Caco-2 (cell line): ENCODE data around the gene RNU2-63P. TPM values are rescaled to one million over a fixed set of nuclear protein-coding genes. Genes with fewer than 3 reads are reported as not detected.

Source experiments
- BruUV-seq: library from RNA; stranded (reverse); fragments of 400-500 nt; replicated peaks from 2 replicates; lab custom pipeline; 2021; lab: Mats Ljungman, UMichigan
- CTCF ChIA-PET: fragments of 300-600 bp; sonication (Branson Sonifier 250); formaldehyde crosslinking; loops from one replicate; lab custom pipeline; 2022; ENCODE audit warnings: antibody characterized with exemption; lab: Charles Lee
- POLR2A ChIA-PET: fragments of 300-600 bp; sonication (Branson Sonifier 250); formaldehyde crosslinking; loops from one replicate; lab custom pipeline; 2022; ENCODE audit warnings: antibody characterized with exemption; lab: Charles Lee
- DNase-seq, 2 experiments: peaks; one replicate each; pipeline versions ENCODE4 v3.0.0 to v3.0.0-alpha.2; 2020 to 2022
- H3K27me3 ChIP-seq: replicated peaks from 2 replicates; pipeline ENCODE4 v1.6.0; 2011; ENCODE audit warnings: low read length; ENCODE audit not compliant: control insufficient read depth, insufficient read depth
- H3K36me3 ChIP-seq: 2 replicates; pipeline ENCODE4 v1.5.1; 2011; ENCODE audit warnings: low read length; ENCODE audit not compliant: control insufficient read depth, insufficient read depth
- H3K4me1 ChIP-seq: fragments of 250-450 bp; sonication (Bioruptor Pico); 2 replicates; pipeline ENCODE4 v1.5.1; 2020; ENCODE audit warnings: mild to moderate bottlenecking
- H3K4me3 ChIP-seq: 2 replicates; pipeline ENCODE4 v1.5.1; 2011; ENCODE audit warnings: low read depth, mild to moderate bottlenecking, control low read depth, low read length
- H3K9me3 ChIP-seq: fragments of 250-450 bp; sonication (Bioruptor Pico); 2 replicates; pipeline ENCODE4 v1.5.1; 2020; ENCODE audit warnings: mild to moderate bottlenecking, moderate library complexity
- H3K27ac Mint-ChIP-seq: one replicate; pipeline ENCODE4 v1.8.0; 2022; ENCODE audit warnings: mixed read lengths; ENCODE audit not compliant: unreplicated experiment
- H3K27me3 Mint-ChIP-seq: one replicate; pipeline ENCODE4 v1.8.0; 2022; ENCODE audit warnings: mixed read lengths; ENCODE audit not compliant: insufficient read depth, unreplicated experiment
- H3K36me3 Mint-ChIP-seq: one replicate; pipeline ENCODE4 v1.8.0; 2022; ENCODE audit warnings: mild to moderate bottlenecking, mixed read lengths; ENCODE audit not compliant: insufficient read depth, unreplicated experiment
- H3K4me1 Mint-ChIP-seq: one replicate; pipeline ENCODE4 v1.8.0; 2022; ENCODE audit warnings: low read depth, mixed read lengths; ENCODE audit not compliant: unreplicated experiment
- H3K4me3 Mint-ChIP-seq: one replicate; pipeline ENCODE4 v1.8.0; 2022; ENCODE audit warnings: mild to moderate bottlenecking, moderate library complexity, mixed read lengths; ENCODE audit not compliant: unreplicated experiment
- H3K9me3 Mint-ChIP-seq: one replicate; pipeline ENCODE4 v1.8.0; 2022; ENCODE audit warnings: mixed read lengths; ENCODE audit not compliant: unreplicated experiment
- CTCF ChIP-seq, 2 experiments: fragments of 200-600 bp in 1 of 2; IDR thresholded peaks; 1 replicate in 1 of 2; 2 replicates in 1 of 2; pipeline versions ENCODE4 v1.5.1 to v1.8.0; 2011 to 2022; ENCODE audit warnings: antibody characterized with exemption in 1 of 2, control low read depth in 1 of 2, inconsistent platforms in 1 of 2, low read depth in 1 of 2, low read length in 1 of 2, mild to moderate bottlenecking in 1 of 2, moderate library complexity in 1 of 2; ENCODE audit not compliant: insufficient read depth in 1 of 2, severe bottlenecking in 1 of 2, unreplicated experiment in 1 of 2
- intact Hi-C: fragments of 100-400 bp; cut with micrococcal nuclease; formaldehyde crosslinking; loops from one replicate; pipeline ENCODE4 v1.10.0; 2022; ENCODE audit not compliant: unreplicated experiment
- total RNA-seq: library from RNA; stranded (reverse); gene quantifications from 2 replicates; pipeline ENCODE4 v1.2.3, GENCODE V29; 2022

The RNU2-63P gene
- total RNA-seq, 1 experiment from 2014 or later: 19.4 TPM

GRCh38 chr2:88038263-88039105 lies 22.1 kb upstream of the RNU2-63P start:
- no peak overlapping the region for H3K4me3 Mint-ChIP-seq
- no peaks in the 10 kb centered on the region for H3K27me3 Mint-ChIP-seq
- intact Hi-C loops: no loop called here
- H3K4me3 ChIP-seq: no peak overlapping the region
- DNase-seq: peak in 1 of 2 experiments; percentile 14
- TF ChIP-seq CTCF (IDR thresholded peaks at IDR 0.05; ENCODE audit: insufficient read depth in 1 of 2, low read depth in 1 of 2, low read length in 1 of 2, severe bottlenecking in 1 of 2, unreplicated experiment in 1 of 2): no peak
- no TSS peak for BruUV-seq
- H3K4me1 Mint-ChIP-seq: peaks cover 15% of the 10 kb centered on the region
- no peaks in the 10 kb centered on the region for H3K9me3 Mint-ChIP-seq
- no peaks in the 10 kb centered on the region for H3K27me3 ChIP-seq
- POLR2A ChIA-PET: interaction anchor here (1.3 kb wide), 1 partner anchor 16 kb away, joined by 4 read pairs; no protein-coding TSS in a partner anchor
- peaks cover 15% of the 10 kb centered on the region for H3K4me1 ChIP-seq
- H3K27ac Mint-ChIP-seq: peak overlapping the region; percentile 67
- H3K9me3 ChIP-seq: no peaks in the 10 kb centered on the region
- CTCF ChIA-PET: no interaction called here
- H3K36me3 ChIP-seq: no peaks in the 10 kb centered on the region
- no peaks in the 10 kb centered on the region for H3K36me3 Mint-ChIP-seq

- no TSS peak for BruUV-seq
- CTCF ChIA-PET: no interaction called here
- no peaks in the 10 kb centered on the region for H3K36me3 Mint-ChIP-seq
Measured at GRCh38 chr2:88036606-88037005, 20.3 kb upstream of the RNU2-63P start.

GRCh38 chr2:88036182-88036581 lies 19.8 kb upstream of the RNU2-63P start:
- H3K9me3 Mint-ChIP-seq: no peaks in the 10 kb centered on the region
- no TSS peak for BruUV-seq
- DNase-seq: no peak
- TF ChIP-seq CTCF (IDR thresholded peaks at IDR 0.05; ENCODE audit: insufficient read depth in 1 of 2, low read depth in 1 of 2, low read length in 1 of 2, severe bottlenecking in 1 of 2, unreplicated experiment in 1 of 2): no peak
- no peak overlapping the region for H3K4me3 Mint-ChIP-seq
- Histone ChIP-seq H3K4me3 (no peak overlapping the region), H3K4me1 (peaks cover 15% of the 10 kb centered on the region), H3K27me3 (no peaks in the 10 kb centered on the region), H3K9me3 (no peaks in the 10 kb centered on the region), H3K36me3 (no peaks in the 10 kb centered on the region)
- H3K36me3 Mint-ChIP-seq: no peaks in the 10 kb centered on the region
- ChIA-PET CTCF (interaction anchor here (0.6 kb wide), 2 partner anchors 34 to 148 kb away, joined by 3 to 4 read pairs; no protein-coding TSS in a partner anchor), POLR2A (no interaction called here)
- intact Hi-C loops: no loop called here
- H3K27me3 Mint-ChIP-seq: no peaks in the 10 kb centered on the region
- H3K27ac Mint-ChIP-seq: no peak overlapping the region
- H3K4me1 Mint-ChIP-seq: peaks cover 14% of the 10 kb centered on the region

More at GRCh38 chr2:88036606-88037005, 20.3 kb upstream of the RNU2-63P start:
- Histone ChIP-seq H3K27me3 (no peaks in the 10 kb centered on the region), H3K9me3 (no peaks in the 10 kb centered on the region), H3K4me1 (peaks cover 15% of the 10 kb centered on the region), H3K36me3 (no peaks in the 10 kb centered on the region), H3K4me3 (no peak overlapping the region)
- Mint-ChIP-seq H3K4me1 (peaks cover 15% of the 10 kb centered on the region), H3K27me3 (no peaks in the 10 kb centered on the region), H3K9me3 (no peaks in the 10 kb centered on the region), H3K27ac (no peak overlapping the region), H3K4me3 (no peak overlapping the region)
- TF ChIP-seq CTCF (IDR thresholded peaks at IDR 0.05; ENCODE audit: insufficient read depth in 1 of 2, low read depth in 1 of 2, low read length in 1 of 2, severe bottlenecking in 1 of 2, unreplicated experiment in 1 of 2): no peak
- intact Hi-C loops: no loop called here
- no peak for DNase-seq
- POLR2A ChIA-PET: no interaction called here
